Right cardiac atrium (tissue), 5 donors: ENCODE measurements around the gene PPP2R2B. TPM values are rescaled to one million over a fixed set of nuclear protein-coding genes. Genes with fewer than 3 reads are reported as not detected.
"Not testable (repeated sequence)": the region's sequence is repeated elsewhere in the genome, so short reads cannot be mapped to it uniquely, and the experiment has no call there.

Source experiments
- ATAC-seq, 2 donors: fragments of 200-7000 bp; cut with Tn5 transposase; one replicate each; pipeline versions ENCODE4 v1.8.0 to v1.9.1; 2020; ENCODE audit warnings: moderate library complexity in 2 of 2, mild to moderate bottlenecking in 1 of 2
- DNase-seq, 3 donors: peaks; one replicate each; pipeline ENCODE4 v3.0.0-alpha.2; 2020
- H3K27ac ChIP-seq: one replicate; pipeline ENCODE4 v1.5.1; 2013; ENCODE audit warnings: mild to moderate bottlenecking, low read length, control low read depth, moderate library complexity
- H3K27me3 ChIP-seq: one replicate; pipeline ENCODE4 v1.6.1; 2013; ENCODE audit not compliant: control insufficient read depth, insufficient read depth
- H3K4me1 ChIP-seq: one replicate; pipeline ENCODE4 v1.6.1; 2013; ENCODE audit warnings: low read length; ENCODE audit not compliant: control insufficient read depth, insufficient read depth
- H3K4me3 ChIP-seq: one replicate; pipeline ENCODE4 v1.5.1; 2013; ENCODE audit warnings: low read length, control low read depth
- H3K9me3 ChIP-seq: one replicate; pipeline ENCODE4 v1.6.1; 2013; ENCODE audit warnings: low read length; ENCODE audit not compliant: control insufficient read depth
- WGBS: extraction: QIAGEN DNeasy Blood & Tissue Kit; methylation state at CpG from one replicate; pipeline ENCODE4 v1.1.7; 2013; 5-methylcytosine and 5-hydroxymethylcytosine counted together
- intact Hi-C, 4 donors: fragments of 100-400 bp; cut with DNase I; formaldehyde crosslinking; loops; one replicate each; pipeline versions ENCODE4 v1.11.0 to v1.14.0; 2022 to 2023
- polyA plus RNA-seq: library from polyadenylated mRNA; stranded (reverse); fragments of 200-250 nt; gene quantifications from one replicate; pipeline ENCODE4 v1.2.3, GENCODE V29; 2013
- total RNA-seq, 4 donors: library from RNA; stranded (reverse); fragmentation: NEBNext Ultra II Directional; extraction: Animal tissue kit (Norgen Biotek cat#: 25700); gene quantifications; one replicate each; pipeline ENCODE4 v1.2.1, GENCODE V29; 2021
- donor health status: healthy with polysubstance abuse.
- donor health status: DM: no; HTN: yes; CAD: no.
- donor health status: DM: no; HTN: no; CAD: no.
- donor health status: DM: no; HTN: yes; CAD: no; lungs with severe emphysema.
- donor health status: DM: yes; HTN: yes; CAD: no.

The PPP2R2B gene
- total and polyA plus RNA-seq, 5 donors, result 3.0 to 9.0 (median 3.5) TPM

- intact Hi-C loops, result no loop called here
- 52% methylated on average over 1 of the region's 1 CpG for WGBS
- no peak for DNase-seq
- no peaks in the 10 kb centered on the region for H3K4me1 ChIP-seq
- no peak overlapping the region for H3K4me3 ChIP-seq
- H3K27ac ChIP-seq, result no peak overlapping the region
- H3K27me3 ChIP-seq, result no peaks in the 10 kb centered on the region
- H3K9me3 ChIP-seq, result no peaks in the 10 kb centered on the region
- no peak for ATAC-seq
These were observed 251.6 kb downstream of the PPP2R2B start for GRCh38 chr5:146626936-146627335.

GRCh38 chr5:146624179-146624578 lies 254.4 kb downstream of the PPP2R2B start:
- intact Hi-C loops, result no loop called here
- DNase-seq (no peak), ATAC-seq (no peak)
- Histone ChIP-seq H3K9me3 (no peaks in the 10 kb centered on the region), H3K4me3 (no peak overlapping the region), H3K27ac (no peak overlapping the region), H3K27me3 (no peaks in the 10 kb centered on the region), H3K4me1 (no peaks in the 10 kb centered on the region)
- WGBS, result 72% methylated on average over 2 of the region's 2 CpGs

GRCh38 chr5:146623666-146624065 lies 254.9 kb downstream of the PPP2R2B start:
- intact Hi-C loops, result no loop called here
- no peak for DNase-seq
- 66% methylated on average over 4 of the region's 4 CpGs for WGBS
- H3K27ac ChIP-seq, result no peak overlapping the region
- H3K4me3 ChIP-seq, result no peak overlapping the region
- ATAC-seq, result no peak
- no peaks in the 10 kb centered on the region for H3K4me1 ChIP-seq
- H3K9me3 ChIP-seq, result no peaks in the 10 kb centered on the region
- no peaks in the 10 kb centered on the region for H3K27me3 ChIP-seq

- ATAC-seq (no peak), DNase-seq (no peak)
- Histone ChIP-seq H3K4me1 (no peaks in the 10 kb centered on the region), H3K9me3 (no peaks in the 10 kb centered on the region), H3K27me3 (no peaks in the 10 kb centered on the region), H3K4me3 (no peak overlapping the region), H3K27ac (no peak overlapping the region)
- whole genome bisulfite sequencing, result 84% methylated on average over 5 of the region's 5 CpGs
- intact Hi-C loops, result no loop called here
These were observed 255.5 kb downstream of the PPP2R2B start for GRCh38 chr5:146623009-146623408.

GRCh38 chr5:146622391-146622790 lies 256.2 kb downstream of the PPP2R2B start:
- no peak overlapping the region for H3K27ac ChIP-seq
- WGBS, result 51% methylated on average over 1 of the region's 1 CpG
- no peak overlapping the region for H3K4me3 ChIP-seq
- ATAC-seq, result no peak
- no peaks in the 10 kb centered on the region for H3K27me3 ChIP-seq
- no peaks in the 10 kb centered on the region for H3K4me1 ChIP-seq
- intact Hi-C loops, result no loop called here
- no peak for DNase-seq
- no peaks in the 10 kb centered on the region for H3K9me3 ChIP-seq

- DNase-seq, result no peak
- no peak for ATAC-seq
- Histone ChIP-seq H3K9me3 (no peaks in the 10 kb centered on the region), H3K4me1 (no peaks in the 10 kb centered on the region), H3K4me3 (no peak overlapping the region), H3K27me3 (no peaks in the 10 kb centered on the region), H3K27ac (no peak overlapping the region)
- WGBS, result 51% methylated on average over 5 of the region's 5 CpGs
- intact Hi-C loops, result no loop called here
These were observed 257.9 kb downstream of the PPP2R2B start for GRCh38 chr5:146620669-146621051.

- Histone ChIP-seq H3K4me3 (no peak overlapping the region), H3K4me1 (no peaks in the 10 kb centered on the region), H3K27ac (no peak overlapping the region), H3K27me3 (no peaks in the 10 kb centered on the region), H3K9me3 (no peaks in the 10 kb centered on the region)
- ATAC-seq (no peak), DNase-seq (no peak)
- whole genome bisulfite sequencing, result 80% methylated on average over 10 of the region's 10 CpGs
- intact Hi-C loops, result no loop called here
These were observed 258.4 kb downstream of the PPP2R2B start for GRCh38 chr5:146620031-146620668.

- DNase-seq, result no peak
- Histone ChIP-seq H3K27me3 (no peaks in the 10 kb centered on the region), H3K27ac (no peak overlapping the region), H3K9me3 (no peaks in the 10 kb centered on the region), H3K4me1 (no peaks in the 10 kb centered on the region), H3K4me3 (no peak overlapping the region)
- no peak for ATAC-seq
- 72% methylated on average over 6 of the region's 6 CpGs for whole genome bisulfite sequencing
- intact Hi-C loops, result no loop called here
These were observed 260.1 kb downstream of the PPP2R2B start for GRCh38 chr5:146618434-146618833.

- intact Hi-C loops, ATAC-seq: not testable (repeated sequence)
- WGBS, result 30% methylated on average over 6 of the region's 17 CpGs
These were observed 268.8 kb downstream of the PPP2R2B start for GRCh38 chr5:146609731-146610130.

GRCh38 chr5:146607659-146608332 lies 270.8 kb downstream of the PPP2R2B start:
- Histone ChIP-seq H3K9me3 (no peaks in the 10 kb centered on the region), H3K4me3 (no peak overlapping the region), H3K27me3 (peaks cover 2% of the 10 kb centered on the region), H3K27ac (no peak overlapping the region), H3K4me1 (no peaks in the 10 kb centered on the region)
- DNase-seq (no peak), ATAC-seq (no peak)
- intact Hi-C loops, result no loop called here

More at GRCh38 chr5:146609731-146610130, 268.8 kb downstream of the PPP2R2B start:
- H3K27me3 ChIP-seq, H3K4me3 ChIP-seq, H3K27ac ChIP-seq, H3K9me3 ChIP-seq, H3K4me1 ChIP-seq, DNase-seq: not testable (repeated sequence)

- no peak overlapping the region for H3K4me3 ChIP-seq
- peaks cover 2% of the 10 kb centered on the region for H3K27me3 ChIP-seq
- no peak overlapping the region for H3K27ac ChIP-seq
- no peaks in the 10 kb centered on the region for H3K9me3 ChIP-seq
- WGBS, result 73% methylated on average over 11 of the region's 11 CpGs
- H3K4me1 ChIP-seq, result no peaks in the 10 kb centered on the region
- ATAC-seq (no peak), DNase-seq (no peak)
- intact Hi-C loops, result no loop called here
These were observed 271.7 kb downstream of the PPP2R2B start for GRCh38 chr5:146606893-146607292.
